Forelimb muscle (tissue), 1 donor: ENCODE results near the gene MIA2. TPM values are rescaled to one million over a fixed set of nuclear protein-coding genes. Genes with fewer than 3 reads are reported as not detected.

ENCODE experiments used
- DNase-seq: peaks from one replicate; pipeline ENCODE4 v3.0.0-alpha.2; 2013; ENCODE audit warnings: low read depth
- polyA plus RNA-seq: library from polyadenylated mRNA; unstranded; fragments of 120-200 nt; gene quantifications from one replicate; pipeline ENCODE4 v1.2.1, GENCODE V29; 2013; ENCODE audit not compliant: insufficient read length

MIA2 gene
- polyA plus RNA-seq, 1 donor: 15.3 TPM

- no peak for DNase-seq
These were observed 200.7 kb downstream of the MIA2 start for GRCh38 chr14:39434401-39434800.

- DNase-seq: no peak
These were observed 201.5 kb downstream of the MIA2 start for GRCh38 chr14:39435241-39435640.

Other genes starting within 250 kb of the MIA2 start
- 81.8 TPM for gene SEC23A, start 130.7 kb upstream of the MIA2 start, polyA plus RNA-seq
- gene GEMIN2, start 119.6 kb upstream of the MIA2 start, polyA plus RNA-seq: 17.4 TPM
- gene TRAPPC6B, start 63.6 kb upstream of the MIA2 start, polyA plus RNA-seq: 23.7 TPM
- 89.4 TPM for gene PNN, start 58.7 kb upstream of the MIA2 start, polyA plus RNA-seq
- 4.5 TPM for gene FBXO33, start 198.5 kb downstream of the MIA2 start, polyA plus RNA-seq